Left lung (tissue), 10 donors: ENCODE data around the gene ARNT2. TPM values are rescaled to one million over a fixed set of nuclear protein-coding genes. Genes with fewer than 3 reads are reported as not detected.

ENCODE experiments used
- ATAC-seq: fragments of 200-7000 bp; cut with Tn5 transposase; one replicate; pipeline ENCODE4 v1.9.1; 2020; ENCODE audit warnings: moderate library complexity
- DNase-seq, 4 donors: peaks; one replicate each; pipeline ENCODE4 v3.0.0-alpha.2; 2013 to 2020
- H3K27ac ChIP-seq, 2 donors: fragments of 200-600 bp; sonication (generic) in 1 of 2; one replicate each; pipeline versions ENCODE4 v1.5.0 to v1.8.0; 2020 to 2021
- H3K27me3 ChIP-seq, 2 donors: fragments of 200-600 bp; sonication (generic) in 1 of 2; one replicate each; pipeline versions ENCODE4 v1.5.0 to v1.8.0; 2020 to 2021
- H3K36me3 ChIP-seq, 2 donors: fragments of 200-600 bp; sonication (generic) in 1 of 2; one replicate each; pipeline versions ENCODE4 v1.5.0 to v1.8.0; 2020 to 2021
- H3K4me1 ChIP-seq, 2 donors: fragments of 200-600 bp; one replicate each; pipeline ENCODE4 v1.8.0; 2021
- H3K4me3 ChIP-seq, 2 donors: fragments of 200-600 bp; sonication (generic) in 1 of 2; one replicate each; pipeline versions ENCODE4 v1.5.0 to v1.8.0; 2020 to 2021; ENCODE audit warnings: mild to moderate bottlenecking in 1 of 2
- H3K9me3 ChIP-seq, 2 donors: fragments of 200-600 bp; sonication (generic) in 1 of 2; one replicate each; pipeline versions ENCODE4 v1.5.0 to v1.8.0; 2020 to 2021
- intact Hi-C, 2 donors: fragments of 100-400 bp; cut with DNase I; formaldehyde crosslinking; loops; one replicate each; pipeline versions ENCODE4 v1.11.2 to v1.14.2; 2022
- polyA plus RNA-seq, 6 donors: library from polyadenylated mRNA; unstranded; fragments of 120-200 nt; gene quantifications; one replicate each; pipeline ENCODE4 v1.2.1, GENCODE V29; 2013; ENCODE audit not compliant: insufficient read length in 6 of 6
- total RNA-seq, 2 donors: library from RNA; stranded (reverse); fragmentation: NEBNext Ultra II Directional; extraction: Animal tissue kit (Norgen Biotek cat#: 25700); gene quantifications; one replicate each; pipeline ENCODE4 v1.2.1, GENCODE V29; 2021
- TF ChIP-seq, protein P1 (sequence below), 2 donors: fragments of 200-600 bp; sonication (generic) in 1 of 2; IDR thresholded peaks; one replicate each; pipeline versions ENCODE4 v1.5.0 to v1.8.0; 2021; ENCODE audit warnings: antibody characterized with exemption in 2 of 2
- donor health status: DM: no; HTN: yes; CAD: no.
- donor health status: DM: no; HTN: no; CAD: no.

ARNT2 gene
- total and polyA plus RNA-seq, 8 donors: 9.7 to 50.8 (median 33.7) TPM

DNA sequence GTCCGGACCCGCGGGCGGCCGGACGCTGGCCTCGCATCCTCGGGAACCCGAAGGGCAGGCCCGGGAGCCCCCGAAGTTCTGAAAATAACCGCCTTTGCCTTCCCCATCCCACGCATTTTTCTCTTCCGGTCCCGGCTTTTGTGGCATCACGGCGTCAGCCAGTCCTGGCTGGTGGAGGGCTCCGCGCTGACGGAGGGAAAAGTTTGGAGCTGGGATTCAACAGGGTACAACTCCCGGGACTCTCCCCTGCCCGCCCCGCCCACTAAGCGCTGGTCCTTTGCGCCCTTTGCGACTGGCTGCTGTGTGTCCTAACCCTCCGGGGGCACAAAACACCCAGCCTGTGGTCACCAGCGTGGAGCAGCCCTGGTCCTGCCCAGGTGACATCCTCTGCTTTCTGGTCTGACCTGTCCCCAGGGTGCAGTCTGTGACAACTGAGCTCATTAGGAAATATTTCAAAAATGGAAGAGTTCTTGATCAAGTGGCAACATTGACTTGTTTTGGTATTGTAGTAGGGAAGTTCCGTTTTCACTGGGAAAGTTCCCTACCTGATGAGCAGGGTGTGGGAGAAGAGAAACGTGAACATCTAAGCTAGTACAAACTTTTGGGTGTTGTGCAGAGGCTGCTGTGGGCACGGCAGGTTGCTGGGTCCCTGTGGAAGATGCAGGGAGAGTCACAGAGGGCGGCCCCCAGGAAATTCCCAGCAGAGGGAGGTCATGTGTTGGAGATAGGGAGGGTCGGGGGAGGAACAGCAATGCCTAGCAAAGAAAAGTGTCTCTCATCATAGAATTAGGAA is 775 bp downstream of the ARNT2 start:
- intact Hi-C loops: no loop called here
- Histone ChIP-seq H3K4me1 (peaks cover 0 to 11% of the 10 kb centered on the region in 2 donors), H3K9me3 (no peaks in the 10 kb centered on the region), H3K27ac (no peak overlapping the region), H3K27me3 (peaks cover 6 to 75% of the 10 kb centered on the region in 2 donors), H3K4me3 (peak overlapping the region; percentile 38 to 41), H3K36me3 (no peaks in the 10 kb centered on the region)
- peak; percentile 16 for ATAC-seq
- DNase-seq: peak in 3 of 4 donors; percentile 19 to 77 (median 45)
- TF ChIP-seq, protein P1, sequence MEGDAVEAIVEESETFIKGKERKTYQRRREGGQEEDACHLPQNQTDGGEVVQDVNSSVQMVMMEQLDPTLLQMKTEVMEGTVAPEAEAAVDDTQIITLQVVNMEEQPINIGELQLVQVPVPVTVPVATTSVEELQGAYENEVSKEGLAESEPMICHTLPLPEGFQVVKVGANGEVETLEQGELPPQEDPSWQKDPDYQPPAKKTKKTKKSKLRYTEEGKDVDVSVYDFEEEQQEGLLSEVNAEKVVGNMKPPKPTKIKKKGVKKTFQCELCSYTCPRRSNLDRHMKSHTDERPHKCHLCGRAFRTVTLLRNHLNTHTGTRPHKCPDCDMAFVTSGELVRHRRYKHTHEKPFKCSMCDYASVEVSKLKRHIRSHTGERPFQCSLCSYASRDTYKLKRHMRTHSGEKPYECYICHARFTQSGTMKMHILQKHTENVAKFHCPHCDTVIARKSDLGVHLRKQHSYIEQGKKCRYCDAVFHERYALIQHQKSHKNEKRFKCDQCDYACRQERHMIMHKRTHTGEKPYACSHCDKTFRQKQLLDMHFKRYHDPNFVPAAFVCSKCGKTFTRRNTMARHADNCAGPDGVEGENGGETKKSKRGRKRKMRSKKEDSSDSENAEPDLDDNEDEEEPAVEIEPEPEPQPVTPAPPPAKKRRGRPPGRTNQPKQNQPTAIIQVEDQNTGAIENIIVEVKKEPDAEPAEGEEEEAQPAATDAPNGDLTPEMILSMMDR (IDR thresholded peaks at IDR 0.05): no peak

DNA sequence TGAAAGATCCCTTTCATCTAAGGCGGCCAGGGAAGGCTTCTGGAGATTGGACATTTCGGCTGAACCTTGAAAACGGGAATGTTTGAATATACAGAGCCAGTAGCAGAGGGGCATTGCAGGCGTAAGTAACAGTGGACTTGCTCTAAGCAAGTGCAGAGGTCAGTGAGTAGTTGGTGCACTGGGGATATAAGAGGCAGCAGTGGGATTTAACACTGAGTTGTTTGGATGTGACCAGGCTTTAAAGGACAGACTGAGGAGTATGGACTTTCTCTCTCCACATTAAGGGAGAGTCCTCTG is 1.3 kb downstream of the ARNT2 start:
- DNase-seq: no peak
- H3K4me3 ChIP-seq: no peak overlapping the region
- TF ChIP-seq, protein P1 (IDR thresholded peaks at IDR 0.05): no peak
- intact Hi-C loops: no loop called here
- H3K36me3 ChIP-seq: no peaks in the 10 kb centered on the region
- ATAC-seq: no peak
- no peak overlapping the region for H3K27ac ChIP-seq
- H3K27me3 ChIP-seq: peaks cover 6 to 73% of the 10 kb centered on the region in 2 donors
- H3K4me1 ChIP-seq: peaks cover 0 to 11% of the 10 kb centered on the region in 2 donors
- H3K9me3 ChIP-seq: no peaks in the 10 kb centered on the region

DNA sequence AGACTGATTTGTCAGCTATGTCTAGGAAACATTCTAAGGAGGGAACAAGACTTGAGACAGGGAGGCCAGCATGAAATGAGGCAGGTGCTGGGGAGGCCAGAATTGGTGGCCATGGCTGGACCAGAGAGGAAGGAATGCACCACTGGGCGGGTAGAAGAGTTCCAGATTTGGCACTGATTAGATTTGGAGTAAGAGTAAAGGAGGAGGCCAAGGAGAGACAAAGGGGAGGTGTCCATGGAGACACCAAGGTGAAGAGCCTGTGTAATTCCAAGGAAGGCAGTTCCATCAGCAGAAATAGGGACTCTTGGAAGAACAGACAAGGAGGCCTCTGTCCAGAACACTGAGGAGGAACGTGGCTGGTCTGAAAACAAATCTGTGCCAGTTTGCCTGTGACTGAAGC is 1.8 kb downstream of the ARNT2 start:
- TF ChIP-seq, protein P1 (IDR thresholded peaks at IDR 0.05): no peak
- H3K4me1 ChIP-seq: peaks cover 0 to 11% of the 10 kb centered on the region in 2 donors
- intact Hi-C loops: no loop called here
- H3K36me3 ChIP-seq: no peaks in the 10 kb centered on the region
- no peak for DNase-seq
- ATAC-seq: no peak
- H3K27me3 ChIP-seq: peaks cover 6 to 70% of the 10 kb centered on the region in 2 donors
- H3K9me3 ChIP-seq: no peaks in the 10 kb centered on the region
- no peak overlapping the region for H3K4me3 ChIP-seq
- H3K27ac ChIP-seq: no peak overlapping the region

DNA sequence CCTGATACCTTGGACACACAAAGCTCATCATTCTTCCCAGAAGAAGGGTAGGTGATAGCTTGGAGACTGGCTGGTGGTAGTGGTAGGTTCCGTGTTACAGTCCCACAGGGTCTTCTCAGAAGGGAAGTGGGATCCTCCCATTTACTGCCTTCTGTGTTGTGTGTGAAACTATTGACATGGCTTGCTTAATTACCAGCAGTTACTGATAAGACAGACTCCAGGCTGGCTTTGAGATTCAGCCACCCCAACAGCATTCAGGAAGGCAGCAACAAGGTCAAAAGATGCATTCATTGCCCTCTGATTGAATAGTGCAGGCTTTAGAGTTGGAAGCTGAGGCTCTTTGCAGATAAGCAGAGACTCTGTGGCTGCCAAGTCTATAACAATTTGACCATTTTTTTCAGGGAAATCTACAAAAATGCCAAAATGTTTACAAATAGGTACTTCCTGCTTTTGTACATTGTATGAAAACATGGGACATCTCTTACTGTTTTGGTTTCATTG is 7.7 kb downstream of the ARNT2 start:
- no peaks in the 10 kb centered on the region for H3K9me3 ChIP-seq
- H3K4me3 ChIP-seq: no peak overlapping the region
- intact Hi-C loops: no loop called here
- no peaks in the 10 kb centered on the region for H3K36me3 ChIP-seq
- TF ChIP-seq, protein P1 (IDR thresholded peaks at IDR 0.05): no peak
- no peak overlapping the region for H3K27ac ChIP-seq
- ATAC-seq (no peak), DNase-seq (no peak)
- no peaks in the 10 kb centered on the region for H3K4me1 ChIP-seq
- peaks cover 0 to 15% of the 10 kb centered on the region in 2 donors for H3K27me3 ChIP-seq

DNA sequence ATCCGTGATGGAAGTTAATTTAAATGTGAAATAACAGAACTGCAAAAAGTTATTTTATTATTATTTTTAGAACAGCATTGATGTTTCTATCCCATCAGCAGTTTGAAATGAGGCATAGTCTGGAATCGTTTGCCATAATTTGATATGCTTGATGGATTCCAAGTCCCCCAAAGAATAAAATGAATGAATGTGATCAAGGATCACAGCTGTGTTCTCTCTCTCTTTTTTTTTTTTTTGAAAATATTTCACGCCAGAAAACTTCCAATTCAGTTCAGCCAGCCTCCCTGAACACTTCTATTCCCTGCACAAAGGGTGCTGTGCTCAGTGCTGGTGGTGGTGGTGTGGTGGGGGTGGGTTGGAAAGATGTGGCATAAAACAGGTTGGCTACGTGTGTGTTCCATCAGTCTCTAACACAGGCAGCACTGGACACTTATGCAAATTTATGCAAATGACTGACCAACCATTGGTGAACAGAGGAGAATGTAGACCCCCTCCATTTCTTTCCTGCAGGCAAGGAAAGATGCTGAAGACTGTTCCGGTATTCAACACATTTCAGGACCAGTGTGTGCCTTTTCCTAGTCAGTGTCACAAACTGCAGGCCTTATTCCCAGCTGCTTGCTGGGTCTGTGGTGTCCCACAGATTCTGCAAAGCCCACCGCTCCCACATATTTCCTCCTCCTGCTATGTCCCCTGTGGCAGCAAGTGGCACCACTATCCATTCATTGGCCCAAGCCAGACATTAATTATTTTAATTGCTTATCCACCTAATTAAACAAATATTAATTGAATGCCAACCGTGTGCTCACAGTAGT is 10.6 kb downstream of the ARNT2 start:
- no peaks in the 10 kb centered on the region for H3K27me3 ChIP-seq
- ATAC-seq (no peak), DNase-seq (no peak)
- no peak overlapping the region for H3K27ac ChIP-seq
- intact Hi-C loops: no loop called here
- no peaks in the 10 kb centered on the region for H3K36me3 ChIP-seq
- H3K4me3 ChIP-seq: no peak overlapping the region
- TF ChIP-seq, protein P1 (IDR thresholded peaks at IDR 0.05): no peak
- H3K4me1 ChIP-seq: no peaks in the 10 kb centered on the region
- H3K9me3 ChIP-seq: no peaks in the 10 kb centered on the region
